DMS114 treated with DMSO at 0.1 percent for 48 hours (cell line): Measurements from ENCODE around the gene TAOK1.

ENCODE experiments used
- DNase-seq: peaks from one replicate; lab custom pipeline; 2025; ENCODE audit not compliant: unreplicated experiment; lab: John Stamatoyannopoulos, UW

TAOK1 gene

DNA sequence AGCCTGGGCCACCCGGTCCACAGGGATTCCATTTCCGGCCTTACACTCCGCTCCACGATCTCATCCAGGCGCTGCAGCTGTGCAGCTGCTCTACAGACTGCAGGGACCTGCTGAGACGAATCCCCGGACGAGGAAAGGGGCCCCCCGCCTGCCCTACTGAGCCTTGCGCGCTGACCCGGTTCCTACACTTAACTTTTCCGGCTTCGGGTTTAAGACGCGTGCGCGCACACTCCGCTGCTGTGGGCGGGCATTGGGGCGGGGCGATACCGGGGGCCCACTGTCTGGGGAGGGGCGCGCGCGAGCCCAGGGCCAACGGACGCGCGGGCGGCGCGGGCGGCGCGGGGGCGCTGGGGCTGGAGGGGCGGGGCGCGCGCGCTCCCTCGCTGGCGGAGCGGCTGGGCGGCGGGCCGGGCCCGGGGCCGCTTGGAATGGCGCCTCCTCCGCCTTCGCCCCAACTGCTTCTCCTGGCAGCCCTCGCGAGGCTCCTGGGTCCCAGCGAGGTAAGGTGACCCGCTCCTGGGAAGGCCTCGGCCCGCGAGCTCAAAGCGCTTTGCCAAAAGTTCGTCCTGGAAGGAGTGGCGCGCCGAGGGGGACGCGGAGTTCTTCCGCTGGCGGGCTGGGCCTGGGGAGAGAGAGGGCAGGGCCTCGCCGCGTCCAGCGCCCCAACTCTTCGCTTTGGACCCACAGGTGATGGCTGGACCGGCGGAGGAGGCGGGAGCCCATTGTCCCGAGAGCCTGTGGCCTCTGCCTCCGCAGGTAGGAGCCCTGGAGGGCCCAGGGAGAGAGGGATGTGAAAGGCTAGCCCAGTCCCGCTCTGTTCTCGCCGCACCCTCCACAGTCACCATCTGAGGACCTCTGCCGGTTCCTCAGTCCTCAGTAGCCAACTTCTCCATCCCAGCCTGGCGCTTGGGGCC lies 178.4 kb downstream of the TAOK1 start, which contains the start of gene TP53I13:
Gene TP53I13 (plus strand): TSS at position 371 of the 914 bp plus-strand sequence. CDS start 58 bp downstream, at position 429.
- DNase-seq = peak; percentile 61

DNA sequence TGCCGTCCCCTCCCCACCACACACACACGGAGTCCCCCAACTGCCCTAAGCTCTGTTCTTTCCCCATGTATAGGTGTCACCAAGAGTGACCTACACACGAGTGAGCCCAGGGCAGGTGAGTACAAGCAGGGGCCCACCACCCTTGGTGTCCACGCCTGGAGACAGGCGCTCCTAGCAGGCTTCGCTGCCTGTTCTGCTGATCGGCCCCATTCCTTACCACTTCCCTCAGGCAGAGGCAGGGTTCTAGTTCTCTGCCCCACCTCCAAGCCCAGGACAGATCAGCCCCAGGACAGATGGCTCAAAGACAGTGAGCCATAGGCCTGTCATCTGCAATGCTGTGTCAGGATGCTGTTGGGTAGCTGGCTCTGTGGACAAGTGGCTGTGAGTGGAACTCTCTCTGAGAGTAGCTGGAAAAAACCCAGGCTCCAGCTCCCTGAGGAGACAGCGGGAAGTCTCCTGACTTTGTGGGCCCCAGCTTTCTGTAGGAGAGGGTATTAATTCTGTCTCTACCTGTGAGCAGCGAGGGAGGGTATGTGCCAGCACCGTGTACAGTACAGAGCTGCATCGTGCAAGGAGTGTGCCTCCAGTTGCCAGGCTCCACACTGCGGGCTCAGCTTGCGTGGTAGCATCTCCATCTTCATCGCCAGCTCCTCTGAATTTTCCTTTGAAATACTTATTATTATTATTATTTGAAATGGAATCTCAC lies 179.2 kb downstream of the TAOK1 start:
- no peak for DNase-seq

DNA sequence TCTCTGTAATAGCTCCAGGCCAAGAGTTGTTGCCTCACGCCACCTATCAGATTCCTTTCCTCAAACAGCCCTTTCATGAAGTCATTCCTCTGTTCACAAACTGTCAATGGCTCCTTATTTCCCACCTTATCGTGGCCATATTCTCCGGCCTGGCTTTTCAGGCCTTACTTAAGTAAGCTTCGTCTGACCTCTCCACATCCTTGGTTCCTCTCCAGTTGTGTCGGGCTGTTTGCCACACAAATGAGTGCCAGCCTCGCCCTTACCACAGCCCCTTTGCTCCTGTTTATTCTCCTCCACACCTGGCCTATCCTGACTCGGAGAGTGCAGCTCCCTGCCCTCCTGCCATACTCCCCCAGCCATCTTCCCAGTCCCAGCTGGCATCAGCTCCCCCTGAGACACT lies 180.4 kb downstream of the TAOK1 start:
- no peak for DNase-seq

DNA sequence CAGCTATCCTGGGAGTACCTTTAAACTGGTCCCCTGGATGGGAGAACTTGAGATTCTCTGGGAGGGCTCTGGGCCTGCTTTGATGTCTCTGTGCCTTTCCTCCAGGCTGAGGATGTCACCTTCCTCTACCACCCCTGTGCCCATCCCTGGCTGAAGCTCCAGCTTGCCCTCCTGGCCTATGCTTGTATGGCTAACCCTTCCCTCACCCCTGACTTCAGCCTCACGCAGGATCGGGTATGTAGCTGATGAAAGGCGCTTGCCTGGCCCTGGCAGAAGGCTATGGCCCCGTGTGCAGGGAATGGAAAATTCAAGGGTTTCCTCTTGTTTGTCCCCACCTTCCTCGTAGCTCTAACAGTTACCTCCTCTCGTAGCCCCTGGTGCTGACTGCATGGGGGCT lies 181.3 kb downstream of the TAOK1 start:
- no peak for DNase-seq

DNA sequence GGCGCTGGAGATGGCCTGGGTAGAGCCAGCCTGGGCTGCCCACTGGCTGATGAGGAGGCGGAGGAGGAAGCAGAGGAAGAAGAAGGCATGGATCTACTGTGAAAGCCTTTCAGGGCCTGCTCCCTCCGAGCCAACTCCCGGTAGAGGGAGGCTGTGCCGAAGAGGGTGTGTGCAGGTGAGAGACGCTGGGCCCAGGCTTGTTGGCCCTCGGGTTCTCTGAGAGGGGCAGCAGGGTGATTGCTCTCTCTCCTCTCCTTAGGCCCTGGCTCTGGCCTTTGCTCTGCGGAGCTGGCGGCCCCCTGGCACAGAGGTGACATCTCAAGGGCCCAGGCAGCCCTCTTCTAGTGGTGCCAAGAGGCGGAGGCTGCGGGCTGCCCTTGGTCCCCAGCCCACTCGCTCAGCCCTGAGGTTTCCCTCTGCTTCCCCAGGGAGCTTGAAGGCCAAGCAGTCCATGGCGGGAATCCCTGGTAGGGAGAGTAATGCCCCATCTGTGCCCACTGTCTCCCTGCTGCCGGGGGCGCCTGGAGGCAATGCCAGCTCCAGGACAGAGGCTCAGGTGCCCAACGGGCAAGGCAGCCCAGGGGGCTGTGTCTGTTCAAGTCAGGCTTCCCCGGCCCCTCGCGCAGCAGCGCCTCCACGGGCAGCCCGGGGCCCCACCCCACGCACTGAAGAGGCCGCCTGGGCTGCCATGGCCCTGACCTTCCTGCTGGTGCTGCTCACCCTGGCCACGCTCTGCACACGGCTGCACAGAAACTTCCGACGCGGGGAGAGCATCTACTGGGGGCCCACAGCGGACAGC lies 181.9 kb downstream of the TAOK1 start:
- DNase-seq = no peak

DNA sequence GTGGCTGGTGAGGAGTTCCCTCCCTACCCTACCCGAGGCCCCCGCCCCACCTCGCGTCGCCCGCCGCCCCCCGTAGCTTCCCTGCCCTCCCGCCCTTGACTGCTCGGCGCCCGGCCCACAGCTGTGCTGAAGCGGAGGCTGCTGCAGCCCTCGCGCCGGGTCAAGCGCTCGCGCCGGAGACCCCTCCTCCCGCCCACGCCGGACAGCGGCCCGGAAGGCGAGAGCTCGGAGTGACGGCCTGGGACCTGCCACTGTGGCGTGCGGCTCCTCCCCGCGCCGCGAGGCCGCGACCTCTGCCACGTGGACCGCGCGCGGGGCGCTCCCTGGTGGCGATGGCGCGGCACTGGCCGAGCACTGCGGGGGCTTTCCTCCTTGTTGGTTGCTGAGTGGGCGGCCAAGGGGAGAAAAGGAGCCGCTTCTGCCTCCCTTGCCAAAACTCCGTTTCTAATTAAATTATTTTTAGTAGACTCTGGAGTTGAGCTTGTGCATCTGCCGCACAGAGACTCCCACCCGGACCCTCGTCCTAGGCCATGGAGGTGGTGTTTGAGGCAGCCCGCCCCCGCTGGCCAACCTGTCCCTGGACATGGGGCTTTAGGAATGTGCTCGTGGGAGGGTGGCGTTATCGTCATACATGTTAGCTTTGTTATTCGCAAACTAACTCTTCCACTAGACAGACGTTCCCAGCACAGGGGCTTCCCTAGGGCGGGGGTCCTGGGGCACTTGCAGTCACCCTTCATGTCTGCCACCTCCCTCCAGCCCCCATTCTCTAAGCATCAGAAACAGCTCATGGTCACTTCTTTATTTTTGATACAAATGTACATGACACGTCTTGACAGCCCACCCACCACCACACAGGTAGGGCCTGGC lies 182.8 kb downstream of the TAOK1 start:
- DNase-seq = no peak

DNA sequence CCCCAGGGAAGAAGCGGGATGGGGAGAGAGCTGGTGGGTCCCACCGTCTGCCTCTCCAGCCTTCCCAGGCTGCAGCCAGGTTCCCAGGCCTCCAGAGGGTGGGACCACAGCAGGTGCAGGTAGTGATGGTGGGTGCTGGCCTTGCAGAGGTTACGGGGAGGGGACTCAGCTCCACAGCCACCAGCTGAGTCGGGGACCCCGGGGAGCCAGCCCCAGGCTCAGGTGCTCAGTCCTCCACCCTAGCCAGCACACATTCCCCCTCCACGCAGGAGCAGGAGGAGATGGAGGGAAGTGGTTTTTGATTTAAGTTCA lies 183.4 kb downstream of the TAOK1 start:
- no peak for DNase-seq

DNA sequence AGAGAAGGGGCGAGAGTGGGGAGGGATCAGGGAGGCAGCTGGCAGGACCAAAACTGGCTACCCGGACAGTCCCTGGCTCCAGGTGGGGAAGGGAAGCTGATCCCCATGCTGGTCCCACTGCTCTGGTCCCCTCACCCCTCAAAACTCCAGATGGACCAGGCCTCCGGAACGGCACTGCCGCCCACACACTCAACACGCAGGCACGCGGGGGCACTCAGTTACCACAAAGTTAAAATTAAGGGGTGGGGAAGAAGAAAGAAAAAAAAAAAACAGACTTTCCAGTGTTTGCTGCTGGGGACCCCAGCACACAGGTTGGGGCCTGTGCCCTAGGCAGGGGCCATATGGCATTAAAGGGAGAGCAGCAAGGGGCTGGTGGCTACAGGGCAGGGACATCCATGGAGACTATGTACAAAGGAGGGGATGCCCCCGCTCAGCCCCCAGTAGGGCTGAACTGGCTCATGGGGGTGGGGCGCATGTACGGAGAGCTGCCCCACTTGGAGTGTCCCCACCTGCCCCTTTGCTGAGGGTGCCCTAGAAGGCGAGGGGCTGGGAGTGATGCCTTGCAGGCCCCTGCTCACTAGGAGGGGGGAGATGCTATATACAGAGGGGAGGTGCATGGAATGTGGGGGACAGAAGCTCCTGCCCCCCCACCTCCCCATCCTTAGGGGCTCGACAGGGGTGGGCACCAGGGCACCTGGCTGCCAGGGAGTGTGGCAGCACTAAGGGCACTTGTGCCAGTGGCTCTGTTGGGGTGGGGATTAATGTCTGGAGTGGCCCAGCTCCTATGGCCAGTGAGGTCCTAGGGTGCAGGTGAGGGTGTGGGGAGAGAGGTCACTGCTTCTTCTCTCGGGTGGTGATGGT lies 183.9 kb downstream of the TAOK1 start:
- no peak for DNase-seq

DNA sequence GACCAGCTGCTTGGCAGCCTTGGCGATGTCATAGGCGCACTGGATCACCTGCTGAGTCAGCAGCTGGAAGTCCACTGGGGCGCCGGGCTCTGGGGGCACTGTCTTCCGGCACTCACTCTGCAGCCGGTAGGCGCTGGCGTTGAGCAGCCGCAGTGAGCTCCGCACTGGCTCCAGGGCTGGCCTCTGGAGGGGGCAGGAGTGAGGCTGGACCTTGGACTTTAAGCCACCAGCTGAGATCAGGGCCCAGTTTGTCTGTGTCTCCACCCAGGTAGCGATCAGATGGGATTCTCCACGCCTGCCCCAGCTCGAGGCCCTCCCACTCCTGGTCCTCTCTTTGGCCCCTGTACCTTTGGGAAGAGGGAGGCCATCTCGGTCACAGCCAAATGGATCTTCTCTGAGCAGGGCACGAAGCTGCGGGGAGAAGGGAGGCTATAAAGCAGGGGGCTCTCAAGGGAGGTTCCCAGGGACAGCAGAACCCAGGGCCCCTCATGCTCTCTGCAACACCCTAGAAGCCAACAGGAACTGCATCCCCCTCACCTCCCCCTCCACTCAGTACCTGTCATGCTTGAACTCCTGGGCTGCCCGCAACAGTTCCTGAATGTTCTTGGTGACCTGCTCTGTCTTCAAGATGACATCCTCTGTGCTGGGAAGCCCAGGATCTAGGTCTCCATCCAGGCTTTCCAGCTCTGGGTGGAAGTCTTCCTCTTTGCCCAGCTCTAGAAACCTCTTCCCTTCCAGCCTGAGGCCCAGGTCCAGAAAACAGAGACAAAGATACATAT lies 184.8 kb downstream of the TAOK1 start:
- DNase-seq = no peak

DNA sequence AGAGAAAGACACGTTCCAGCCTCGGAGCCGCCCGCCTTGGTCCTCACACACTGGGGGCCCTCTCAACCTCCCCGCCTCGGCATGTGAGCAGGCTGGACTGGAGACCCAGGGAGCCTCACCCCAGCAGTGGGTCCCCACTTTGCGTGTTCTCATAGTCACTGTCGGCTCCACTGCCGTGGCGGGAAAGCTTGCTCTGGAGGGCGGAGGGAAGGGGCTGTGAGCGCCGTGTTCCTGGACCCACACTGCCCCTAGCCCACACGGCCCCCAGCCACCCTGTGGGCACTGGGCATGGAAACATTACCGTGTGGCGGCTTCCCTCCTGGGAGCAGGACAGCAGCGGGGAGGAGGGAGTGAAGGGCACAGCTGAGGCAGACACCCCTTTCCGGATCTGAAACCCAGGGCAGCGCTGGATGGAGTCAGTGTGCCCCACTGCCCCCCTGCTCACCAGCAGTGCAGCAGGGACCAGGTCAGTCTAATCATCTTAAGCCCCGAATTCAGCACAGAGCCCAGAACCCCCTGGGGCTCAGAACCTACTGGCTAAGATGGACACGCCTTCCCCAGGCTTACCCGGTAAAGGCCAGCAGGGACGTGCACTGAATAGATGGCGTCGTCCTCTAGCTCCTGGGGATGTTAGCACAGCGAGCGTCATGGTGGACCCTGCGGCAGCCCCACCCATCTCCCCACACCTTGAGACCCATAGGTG lies 185.5 kb downstream of the TAOK1 start:
- DNase-seq = no peak

DNA sequence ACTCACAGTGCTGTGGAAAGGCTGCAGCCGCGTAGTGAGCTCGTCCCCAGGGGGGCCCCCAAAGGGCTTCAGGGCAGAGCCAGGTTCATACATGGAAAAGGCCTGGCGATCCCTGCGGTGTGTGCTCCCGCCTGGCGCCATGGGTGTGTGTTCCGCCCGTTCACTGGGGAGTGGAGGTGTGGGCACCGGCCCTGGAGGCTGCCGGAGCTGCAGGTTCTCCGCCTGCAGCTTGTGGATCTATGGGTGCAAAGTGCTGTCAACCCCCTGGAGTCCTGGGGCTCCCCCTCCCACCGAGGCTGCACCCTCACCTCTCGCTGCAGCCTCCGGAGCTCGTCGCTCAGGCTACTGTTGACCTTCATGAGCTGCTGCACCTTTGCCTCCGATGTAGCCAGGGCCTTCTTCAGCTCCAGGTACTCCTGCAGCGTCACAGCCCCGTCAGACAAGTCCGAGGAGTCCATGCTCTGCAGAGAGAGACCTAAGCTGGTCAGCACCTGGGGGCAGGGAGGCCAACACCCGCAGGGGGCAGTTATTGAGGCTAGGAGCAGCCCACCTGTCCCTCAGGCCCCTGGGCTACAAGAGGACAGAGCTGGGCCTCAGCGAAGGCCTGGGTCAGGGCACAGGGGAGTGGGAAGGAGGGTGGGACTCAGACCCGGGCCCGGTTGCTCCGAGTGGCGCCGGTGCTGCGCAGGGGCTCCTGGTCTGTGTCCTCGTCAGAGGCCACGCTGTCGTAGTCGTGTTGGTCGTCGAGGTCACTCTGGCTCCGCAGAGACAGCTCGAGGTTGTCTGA lies 186.2 kb downstream of the TAOK1 start:
- DNase-seq = no peak

DNA sequence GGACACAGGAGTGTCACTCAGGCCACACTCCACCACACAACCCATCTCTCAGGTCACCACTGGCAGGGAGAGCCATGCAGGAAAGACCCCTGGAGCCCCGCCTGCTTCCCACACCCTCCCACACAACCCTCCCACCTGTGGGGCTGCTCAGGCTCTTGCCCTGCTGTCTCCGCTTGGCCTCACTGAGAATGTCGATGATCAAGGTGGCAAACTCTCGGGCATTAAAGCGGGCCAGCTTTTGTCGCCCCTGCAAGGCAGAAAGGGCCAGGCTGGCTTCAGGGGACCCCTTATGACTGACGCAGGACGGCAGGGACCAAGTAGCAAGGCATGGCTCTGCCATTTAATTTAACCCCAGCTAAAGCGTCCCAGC lies 186.8 kb downstream of the TAOK1 start:
- DNase-seq = no peak

DNA sequence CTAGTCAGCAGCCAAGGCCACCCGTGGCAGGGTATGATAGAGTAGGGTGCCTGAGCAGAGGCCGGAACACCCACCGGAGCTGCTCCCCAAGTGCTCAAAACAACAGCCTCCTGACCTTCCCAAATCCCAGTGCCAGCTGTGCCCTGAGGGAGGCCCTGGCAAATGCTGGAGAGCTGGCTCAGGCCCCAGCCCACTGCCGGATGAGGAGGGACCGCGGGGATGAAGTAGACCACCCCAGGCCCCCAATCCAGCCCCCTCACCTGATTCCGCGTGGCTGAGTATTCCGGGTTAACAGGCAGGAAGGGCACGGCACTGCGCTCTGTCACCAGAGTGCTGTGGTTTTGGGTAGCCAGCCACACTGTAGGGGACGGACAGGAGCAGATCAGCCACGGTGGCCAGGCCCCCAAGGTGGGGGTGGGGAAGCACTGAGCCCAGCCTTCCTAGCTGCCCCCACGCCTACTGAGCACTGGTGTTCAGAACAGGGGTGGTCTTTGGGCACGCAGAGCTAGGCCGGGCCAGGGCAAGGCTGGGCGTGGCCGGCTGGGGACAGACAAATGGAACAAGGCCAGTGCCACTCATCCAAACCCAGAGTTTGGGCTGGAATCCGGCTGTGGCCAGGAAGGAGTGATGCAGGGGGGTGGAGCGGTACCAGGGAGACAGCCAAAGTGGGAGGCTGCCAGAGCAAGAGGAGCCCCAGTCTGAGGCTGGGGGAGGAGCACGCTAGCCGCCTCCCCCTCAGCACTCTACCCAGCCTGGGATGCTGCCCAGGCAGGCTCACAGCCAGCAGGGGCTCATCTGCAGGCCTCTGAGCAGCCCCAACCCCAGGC lies 187.4 kb downstream of the TAOK1 start:
- DNase-seq = no peak

DNA sequence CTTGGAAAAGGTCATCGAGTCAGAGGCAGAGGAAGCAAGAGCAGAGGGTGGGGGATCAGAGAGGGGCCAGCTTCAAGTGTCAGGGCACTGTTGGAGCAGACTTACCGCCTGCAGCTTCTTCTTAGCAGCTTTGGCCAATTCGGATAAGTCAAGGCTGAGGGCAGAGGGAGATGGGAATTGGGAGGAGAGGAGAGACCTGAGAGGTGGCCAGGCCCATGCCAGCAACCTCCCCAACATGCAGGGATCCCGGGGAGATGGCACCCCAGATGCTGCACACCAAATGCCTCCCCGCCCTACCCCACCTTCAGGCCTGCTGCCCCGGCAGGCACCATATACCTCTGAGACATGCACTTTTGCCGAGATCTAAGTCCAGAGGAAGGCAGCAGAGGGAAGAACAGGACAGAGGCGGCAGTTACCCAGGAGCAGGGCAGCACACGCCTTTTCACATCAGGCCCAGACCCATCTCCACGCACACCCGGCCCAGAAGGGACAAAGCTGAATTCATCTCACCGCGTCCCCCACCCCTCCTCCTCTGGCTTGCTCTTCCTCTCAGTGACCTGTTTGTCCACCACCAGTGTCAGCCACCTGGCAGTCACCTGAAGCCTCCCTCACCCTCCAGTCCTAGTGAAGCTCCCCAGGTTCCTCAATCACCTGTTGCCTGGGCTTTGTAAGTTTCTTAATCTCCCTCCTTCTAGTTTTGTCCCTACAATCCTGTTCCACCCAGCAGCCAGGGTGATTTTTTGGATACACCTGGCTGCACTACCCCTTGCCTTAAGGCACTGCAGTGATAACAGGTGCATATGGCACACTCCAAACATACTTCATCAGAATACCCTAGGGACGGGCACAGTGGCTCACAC lies 188.7 kb downstream of the TAOK1 start:
- no peak for DNase-seq

DNA sequence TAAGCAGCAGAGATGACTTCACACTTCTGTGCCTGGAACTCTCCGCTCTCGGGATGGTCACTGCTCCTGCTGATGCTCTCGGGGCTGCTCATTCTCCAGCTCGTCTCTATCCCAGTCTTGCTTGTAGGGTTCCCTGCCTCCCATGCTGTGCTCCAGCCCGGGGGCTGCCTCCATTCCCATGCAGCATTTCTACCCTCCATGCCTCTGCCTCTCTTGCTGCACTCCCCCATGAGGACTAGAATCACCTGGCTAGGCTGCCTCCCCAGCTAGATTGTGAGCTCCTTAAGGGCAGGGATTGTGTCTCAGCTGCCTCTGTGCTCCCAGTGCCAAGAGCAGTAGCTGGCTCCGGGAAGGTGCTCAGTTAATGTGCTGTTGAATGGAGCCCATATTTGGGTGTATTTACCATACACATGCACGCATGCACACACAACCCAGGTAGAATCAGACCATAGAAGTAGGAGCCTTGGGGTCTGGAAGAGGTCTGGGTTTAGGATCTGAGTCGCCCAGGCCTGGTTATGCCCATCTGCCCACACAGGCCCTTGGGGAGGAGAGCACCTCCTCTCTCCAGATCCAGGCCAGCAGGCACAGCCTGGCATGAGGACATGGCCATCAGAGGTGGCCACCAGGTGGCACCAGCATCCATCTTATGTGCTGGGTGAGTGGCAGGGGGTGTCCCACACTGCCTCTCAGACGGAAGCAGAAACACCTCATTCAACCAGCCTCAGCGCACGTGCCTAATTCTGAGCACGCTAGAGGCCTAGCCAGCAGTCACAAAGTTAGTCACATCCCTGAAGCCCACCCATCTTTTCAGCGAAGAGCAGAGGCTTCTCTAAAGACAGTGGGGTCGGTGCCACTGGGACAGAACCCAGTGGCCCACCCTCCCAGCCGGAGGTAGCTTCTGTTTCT lies 190.0 kb downstream of the TAOK1 start:
- DNase-seq = peak; percentile 57
